GM13977 (cell line): ENCODE results near the gene CLEC16A.

ENCODE experiments used
- DNase-seq: peaks from one replicate; pipeline ENCODE4 v3.0.0; 2012; ENCODE audit warnings: low spot score
- CTCF ChIP-seq: IDR thresholded peaks from 2 replicates; pipeline ENCODE4 v1.5.1; 2012; ENCODE audit warnings: mild to moderate bottlenecking, control low read depth; ENCODE audit not compliant: insufficient read depth; ENCODE audit errors: extremely low read depth, missing control alignments
- in situ Hi-C: fragments of 300-500 bp; cut with MboI; formaldehyde crosslinking; loops from one replicate; pipeline ENCODE4 v1.12.0; 2022; ENCODE audit warnings: low sequenced_read_pairs, low pct_unique_long_range_greater_than_20kb, mixed read lengths, inconsistent platforms; ENCODE audit not compliant: unreplicated experiment

The CLEC16A gene

GRCh38 chr16:11198375-11198774, 254.0 kb downstream of the CLEC16A start:
- TF ChIP-seq CTCF, result no peak
- in situ Hi-C loops, result no loop called here
- DNase-seq, result no peak

DNA sequence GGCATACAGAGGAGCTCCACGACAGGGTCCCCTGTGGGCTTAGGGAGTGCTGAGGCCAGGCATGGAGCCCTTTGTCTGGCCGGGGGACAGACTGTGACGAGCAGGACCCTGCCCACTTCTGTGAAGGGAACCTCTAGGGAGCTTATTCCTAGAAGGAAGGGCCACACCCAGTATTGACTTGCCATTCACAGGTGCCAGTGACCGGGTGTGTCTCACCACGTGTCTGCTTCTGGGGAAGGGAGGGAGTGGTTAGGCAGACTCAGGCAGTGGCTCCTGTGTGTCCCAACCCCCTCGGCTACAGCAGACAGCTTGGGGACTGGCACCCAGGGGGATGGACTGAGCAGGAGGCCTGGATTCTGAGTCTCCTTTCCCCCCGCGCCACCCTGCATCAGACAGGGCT, 254.5 kb downstream of the CLEC16A start:
- DNase-seq, result no peak
- no peak for TF ChIP-seq CTCF
- in situ Hi-C loops, result no loop called here

GRCh38 chr16:11200592-11200991, 256.2 kb downstream of the CLEC16A start:
- no peak for TF ChIP-seq CTCF
- no peak for DNase-seq
- in situ Hi-C loops, result no loop called here

GRCh38 chr16:11201498-11202259, 257.3 kb downstream of the CLEC16A start:
- in situ Hi-C loops, result no loop called here
- no peak for TF ChIP-seq CTCF
- no peak for DNase-seq

DNA sequence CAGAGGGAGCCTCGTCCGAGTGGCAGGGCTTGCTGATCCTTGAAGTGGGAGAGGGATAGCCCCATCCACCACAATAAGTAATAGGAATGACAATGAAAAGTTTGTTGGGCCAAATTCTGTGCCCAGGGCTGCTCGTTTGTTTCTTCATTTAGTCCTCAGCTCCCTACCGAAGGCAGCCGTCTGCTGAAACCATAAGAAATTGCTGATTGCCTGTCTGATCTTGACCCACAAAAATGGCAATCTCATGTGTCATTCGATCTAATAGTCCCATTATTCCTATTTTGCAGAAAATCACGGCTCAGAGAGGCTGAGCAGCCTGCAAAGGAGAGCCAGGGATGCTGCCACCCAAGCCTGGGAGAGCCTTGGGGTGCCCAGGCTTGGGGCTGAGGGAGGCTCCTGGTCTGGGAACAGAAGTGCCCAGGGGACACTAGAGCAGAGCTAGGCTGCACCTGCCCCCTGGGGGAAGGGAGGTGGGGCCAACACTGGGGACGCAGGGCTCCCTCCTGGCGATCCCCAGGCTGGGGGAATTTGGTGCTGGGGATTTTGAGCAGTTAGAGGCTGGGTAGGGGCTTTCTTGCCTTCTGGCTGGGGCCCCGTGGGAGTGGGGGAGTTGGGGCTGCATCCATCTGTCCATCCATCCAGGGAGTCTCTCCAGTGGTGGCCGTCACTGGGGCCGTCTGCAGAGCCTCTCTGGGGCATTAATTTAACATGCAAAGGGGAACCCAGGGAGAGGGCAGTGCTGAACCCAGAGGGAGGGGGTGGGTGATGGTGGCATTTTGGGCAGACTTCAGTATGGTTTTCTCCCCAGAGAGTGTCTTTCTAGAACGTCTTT, 258.1 kb downstream of the CLEC16A start:
- TF ChIP-seq CTCF, result no peak
- in situ Hi-C loops, result no loop called here
- no peak for DNase-seq

DNA sequence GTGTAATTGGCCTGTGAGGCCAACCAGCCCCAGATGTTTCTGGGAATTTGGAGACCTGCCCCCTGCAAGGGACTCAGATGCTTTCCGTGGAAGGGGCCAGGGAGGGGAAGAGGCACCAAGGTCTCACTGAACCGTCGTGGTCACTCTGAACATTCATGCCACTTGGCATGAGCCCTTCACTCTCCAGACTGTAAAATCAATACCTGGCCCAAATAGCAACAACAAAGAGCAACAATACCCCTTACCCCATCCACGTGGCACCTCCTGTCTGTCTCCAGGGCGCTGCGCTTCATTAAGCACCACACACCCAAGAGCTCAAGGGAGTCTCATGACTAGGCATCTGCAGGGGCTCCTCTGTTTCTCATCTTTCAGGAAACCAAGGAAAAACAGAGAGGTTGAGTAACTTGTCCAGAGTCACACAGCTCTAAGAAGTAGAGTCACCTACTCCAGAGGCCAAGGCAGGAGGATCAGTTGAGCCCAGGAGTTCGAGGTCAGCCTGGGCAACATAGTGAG, 258.8 kb downstream of the CLEC16A start:
- TF ChIP-seq CTCF, result no peak
- DNase-seq, result no peak
- in situ Hi-C loops, result no loop called here
